ENCODE results near the gene TBC1D2.

The TBC1D2 gene

DNA sequence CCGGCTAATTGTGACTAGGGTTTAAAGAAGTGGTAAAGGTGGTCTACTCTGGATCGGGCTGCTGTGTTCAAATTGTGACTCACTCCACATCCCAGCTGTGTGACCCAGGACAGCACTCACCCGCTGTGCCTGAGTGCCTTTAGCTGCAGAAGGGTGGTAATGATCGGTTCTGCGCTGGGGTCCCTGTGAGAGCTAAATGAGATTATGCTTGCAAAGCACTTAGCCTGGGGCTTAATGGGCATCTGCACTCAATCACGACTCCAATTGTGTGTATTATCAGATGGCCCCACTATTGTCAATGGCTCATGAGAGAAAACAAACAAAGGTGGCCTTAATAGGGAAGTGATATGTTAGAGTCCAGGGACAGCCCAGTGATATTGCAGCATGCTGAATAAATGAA, 25.1 kb upstream of the TBC1D2 start (continued):
- TF ChIP-seq ZIC2 (tag by site-specific recombination; IDR thresholded peaks at IDR 0.05) (peak; percentile 100), ZSCAN16 (tag by site-specific recombination; IDR thresholded peaks at IDR 0.05) (peak; percentile 85), ZNF664 (tag by site-specific recombination; IDR thresholded peaks at IDR 0.05) (peak; percentile 73; the same call in 1 of the 2 replicates), FEZF1 (tag by site-specific recombination; IDR thresholded peaks at IDR 0.05) (peak; percentile 93), ZNF518A (tag by site-specific recombination; conservative IDR thresholded peaks at IDR 0.05; ENCODE audit: low read depth) (peak; percentile 33; the same call in 1 of the 2 replicates), ZNF341 (tag by site-specific recombination; IDR thresholded peaks at IDR 0.05; ENCODE audit: low read depth) (peak; percentile 32; the same call in 1 of the 2 replicates), ZNF555 (tag by site-specific recombination; conservative IDR thresholded peaks at IDR 0.05) (no peak), IKZF3 (tag by site-specific recombination; IDR thresholded peaks at IDR 0.05) (peak; percentile 92), ZNF629 (tag by site-specific recombination; IDR thresholded peaks at IDR 0.05) (peak; percentile 63), ZFP3 (tag by site-specific recombination; IDR thresholded peaks at IDR 0.05; ENCODE audit: low read depth) (no peak), ATF2 (tag by site-specific recombination; IDR thresholded peaks at IDR 0.05; ENCODE audit: low read depth) (peak; percentile 58), HOXC10 (CRISPR knock-in tag; IDR thresholded peaks at IDR 0.05) (no peak), ZNF660 (tag by site-specific recombination; IDR thresholded peaks at IDR 0.05) (no peak), KLF10 (tag by site-specific recombination; IDR thresholded peaks at IDR 0.05) (0 out of 2 replicates have a peak, but pooled peaks have one; percentile 57), ZNF155 (tag by site-specific recombination; IDR thresholded peaks at IDR 0.05) (no peak), ZNF701 (tag by site-specific recombination; IDR thresholded peaks at IDR 0.05) (no peak), ZBTB8A (tag by site-specific recombination; IDR thresholded peaks at IDR 0.05) (peak; percentile 84)
- TF ChIP-seq, protein P1, sequence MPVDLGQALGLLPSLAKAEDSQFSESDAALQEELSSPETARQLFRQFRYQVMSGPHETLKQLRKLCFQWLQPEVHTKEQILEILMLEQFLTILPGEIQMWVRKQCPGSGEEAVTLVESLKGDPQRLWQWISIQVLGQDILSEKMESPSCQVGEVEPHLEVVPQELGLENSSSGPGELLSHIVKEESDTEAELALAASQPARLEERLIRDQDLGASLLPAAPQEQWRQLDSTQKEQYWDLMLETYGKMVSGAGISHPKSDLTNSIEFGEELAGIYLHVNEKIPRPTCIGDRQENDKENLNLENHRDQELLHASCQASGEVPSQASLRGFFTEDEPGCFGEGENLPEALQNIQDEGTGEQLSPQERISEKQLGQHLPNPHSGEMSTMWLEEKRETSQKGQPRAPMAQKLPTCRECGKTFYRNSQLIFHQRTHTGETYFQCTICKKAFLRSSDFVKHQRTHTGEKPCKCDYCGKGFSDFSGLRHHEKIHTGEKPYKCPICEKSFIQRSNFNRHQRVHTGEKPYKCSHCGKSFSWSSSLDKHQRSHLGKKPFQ (tag by site-specific recombination; IDR thresholded peaks at IDR 0.05), result peak; percentile 84
- TF ChIP-seq, protein P2, sequence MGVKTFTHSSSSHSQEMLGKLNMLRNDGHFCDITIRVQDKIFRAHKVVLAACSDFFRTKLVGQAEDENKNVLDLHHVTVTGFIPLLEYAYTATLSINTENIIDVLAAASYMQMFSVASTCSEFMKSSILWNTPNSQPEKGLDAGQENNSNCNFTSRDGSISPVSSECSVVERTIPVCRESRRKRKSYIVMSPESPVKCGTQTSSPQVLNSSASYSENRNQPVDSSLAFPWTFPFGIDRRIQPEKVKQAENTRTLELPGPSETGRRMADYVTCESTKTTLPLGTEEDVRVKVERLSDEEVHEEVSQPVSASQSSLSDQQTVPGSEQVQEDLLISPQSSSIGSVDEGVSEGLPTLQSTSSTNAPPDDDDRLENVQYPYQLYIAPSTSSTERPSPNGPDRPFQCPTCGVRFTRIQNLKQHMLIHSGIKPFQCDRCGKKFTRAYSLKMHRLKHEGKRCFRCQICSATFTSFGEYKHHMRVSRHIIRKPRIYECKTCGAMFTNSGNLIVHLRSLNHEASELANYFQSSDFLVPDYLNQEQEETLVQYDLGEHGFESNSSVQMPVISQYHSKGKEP (tag by site-specific recombination; IDR thresholded peaks at IDR 0.05), result peak; percentile 64; the same call in 1 of the 2 replicates
